ENCODE results near the gene EAPP. TPM values are rescaled to one million over a fixed set of nuclear protein-coding genes. Genes with fewer than 3 reads are reported as not detected.
"Not testable (repeated sequence)": the region's sequence is repeated elsewhere in the genome, so short reads cannot be mapped to it uniquely, and the experiment has no call there.

The EAPP gene
- total RNA-seq, 1 experiment from 2014 or later = 40.6 TPM

DNA sequence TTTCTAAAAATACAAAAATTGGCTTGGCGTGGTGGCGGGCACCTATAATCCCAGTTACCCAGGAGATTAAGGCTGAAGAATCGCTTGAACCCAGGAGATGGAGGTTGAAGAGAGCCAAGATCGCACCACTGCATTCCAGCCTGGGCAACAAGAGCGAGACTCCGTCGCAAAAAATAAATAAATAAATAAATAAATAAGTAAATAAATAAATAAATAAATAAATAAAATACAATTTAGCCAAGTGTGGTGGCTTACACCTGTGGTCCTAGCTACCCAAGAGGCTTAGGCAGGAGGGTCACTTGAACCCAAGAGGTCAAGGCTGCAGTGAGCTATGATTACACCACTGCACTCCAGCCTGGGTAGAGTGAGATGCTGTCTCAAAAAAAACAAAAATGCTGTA lies 51.0 kb downstream of the EAPP start:
- no peak for DNase-seq (ENCODE audit: low read depth)

GRCh38 chr14:34484726-34485125 lies 54.8 kb downstream of the EAPP start:
- DNase-seq (ENCODE audit: low read depth) = no peak

GRCh38 chr14:34482463-34482862 lies 57.0 kb downstream of the EAPP start:
- no peak for DNase-seq (ENCODE audit: low read depth)

GRCh38 chr14:34479694-34480093 lies 59.8 kb downstream of the EAPP start:
- DNase-seq (ENCODE audit: low read depth) = no peak

GRCh38 chr14:34478261-34478660 lies 61.2 kb downstream of the EAPP start:
- no peak for DNase-seq (ENCODE audit: low read depth)

DNA sequence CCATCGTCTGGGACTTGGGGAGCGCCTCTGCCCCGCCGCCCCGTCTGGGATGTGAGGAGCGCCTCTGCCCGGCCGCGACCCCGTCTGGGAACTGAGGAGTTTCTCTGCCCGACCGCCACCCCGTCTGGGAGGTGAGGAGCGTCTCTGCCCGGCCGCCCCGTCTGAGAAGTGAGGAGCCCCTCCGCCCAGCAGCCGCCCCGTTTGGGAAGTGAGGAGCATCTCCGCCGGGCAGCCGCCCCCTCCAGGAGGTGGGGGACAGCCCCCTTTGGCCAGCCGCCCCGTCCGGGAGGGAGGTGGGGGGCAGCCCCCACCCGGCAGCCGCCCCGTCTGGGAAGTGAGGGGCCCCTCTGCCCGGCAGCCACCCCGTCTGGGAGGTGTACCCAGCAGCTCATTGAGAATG lies 63.5 kb downstream of the EAPP start:
- DNase-seq (ENCODE audit: low read depth) = not testable (repeated sequence)

- DNase-seq (ENCODE audit: low read depth) = no peak
Observed at GRCh38 chr14:34475163-34475562, 64.3 kb downstream of the EAPP start.

- DNase-seq (ENCODE audit: low read depth) = no peak
Observed at GRCh38 chr14:34474187-34474679, 65.3 kb downstream of the EAPP start.

- no peak for DNase-seq (ENCODE audit: low read depth)
Observed at GRCh38 chr14:34472706-34473279, 66.7 kb downstream of the EAPP start.

DNA sequence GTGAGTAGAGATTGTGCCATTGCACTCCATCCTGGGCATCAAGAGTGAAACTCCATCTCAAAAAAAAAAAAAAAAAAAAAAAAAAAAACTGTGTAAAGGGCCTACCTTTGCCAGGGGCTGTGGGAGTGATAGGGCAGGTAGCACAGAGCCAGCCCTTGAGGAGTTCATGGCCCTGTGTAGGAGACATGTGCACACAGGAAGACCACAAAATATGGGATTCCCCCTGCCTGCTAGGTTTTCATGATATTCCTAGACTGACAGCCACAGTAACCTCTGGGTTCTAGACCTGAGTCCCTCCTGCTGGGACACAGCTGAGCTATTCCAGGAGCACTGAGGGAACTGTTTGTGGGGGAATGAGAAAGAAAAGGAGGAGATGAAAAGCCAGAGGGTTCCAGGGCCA lies 69.2 kb downstream of the EAPP start:
- DNase-seq (ENCODE audit: low read depth) = no peak

DNA sequence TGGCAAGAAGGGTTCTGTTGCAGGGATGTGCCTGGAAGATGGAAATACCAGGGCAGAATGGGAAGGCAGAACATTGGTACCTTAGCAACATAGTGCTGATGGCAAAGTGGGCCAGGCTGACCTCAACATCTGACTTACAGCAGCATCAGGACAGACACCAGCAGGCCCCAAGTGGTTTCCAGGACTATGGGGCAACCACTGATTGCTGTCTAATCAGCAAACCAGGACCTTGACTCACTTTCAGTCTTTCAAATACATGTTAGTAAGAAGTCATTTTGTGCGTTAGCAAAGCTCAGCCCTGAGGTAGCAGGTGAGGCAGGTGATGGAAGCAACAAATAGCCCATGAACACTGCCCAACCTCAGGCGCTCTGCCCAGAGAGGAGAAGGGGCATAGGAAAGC lies 72.8 kb downstream of the EAPP start:
- DNase-seq (ENCODE audit: low read depth) = no peak

Small RNA genes within 50 kb of the gene (small RNA-seq; reads per million reads assigned to genes)
- gene RNU1-27P = not detected
- gene RNU1-28P = not detected

Other genes starting within 250 kb of the EAPP start
- 11.7 and 20.4 TPM in 2 replicates for gene SPTSSA, start 77.5 kb downstream of the EAPP start, total RNA-seq (2014; rRNA removed; shearing (Covaris generic))
- 70.3 and 80.4 TPM in 2 replicates for gene SNX6, start 90.4 kb upstream of the EAPP start, total RNA-seq (2014; rRNA removed; shearing (Covaris generic))
- 80.8 and 132 TPM in 2 replicates for gene CFL2, start 174.9 kb upstream of the EAPP start, total RNA-seq (2014; rRNA removed; shearing (Covaris generic))

All from HT1080 (cell line).